Hepatocyte (in vitro differentiated cells): ENCODE data around the gene HSPB6. TPM values are rescaled to one million over a fixed set of nuclear protein-coding genes. Genes with fewer than 3 reads are reported as not detected.
"Not testable (repeated sequence)": the region's sequence is repeated elsewhere in the genome, so short reads cannot be mapped to it uniquely, and the experiment has no call there.

ENCODE experiments used
- DNase-seq: peaks from one replicate; pipeline ENCODE4 v3.0.0-alpha.2; 2016; ENCODE audit warnings: low spot score
- H2AFZ ChIP-seq: fragments of 200-600 bp; sonication (generic); 2 replicates; pipeline ENCODE4 v1.6.0; 2016; ENCODE audit warnings: antibody characterized with exemption, mild to moderate bottlenecking
- H3K27ac ChIP-seq: fragments of 200-600 bp; sonication (generic); 2 replicates; pipeline ENCODE4 v1.5.1; 2016; ENCODE audit warnings: mild to moderate bottlenecking
- H3K27me3 ChIP-seq: fragments of 200-600 bp; sonication (generic); 2 replicates; pipeline ENCODE4 v1.6.1; 2016
- H3K36me3 ChIP-seq: fragments of 200-600 bp; sonication (generic); replicated peaks from 2 replicates; pipeline ENCODE4 v1.5.1; 2016; ENCODE audit warnings: low read depth; ENCODE audit not compliant: insufficient read depth
- H3K4me1 ChIP-seq: fragments of 200-600 bp; sonication (generic); 2 replicates; pipeline ENCODE4 v1.5.1; 2016; ENCODE audit warnings: mild to moderate bottlenecking, moderate library complexity; ENCODE audit not compliant: insufficient read depth
- H3K4me2 ChIP-seq: fragments of 200-600 bp; sonication (generic); 2 replicates; pipeline ENCODE4 v1.6.0; 2016
- H3K4me3 ChIP-seq: fragments of 200-600 bp; sonication (generic); 2 replicates; pipeline ENCODE4 v1.5.1; 2016; ENCODE audit warnings: mild to moderate bottlenecking
- H3K79me2 ChIP-seq: fragments of 200-600 bp; sonication (generic); 2 replicates; pipeline ENCODE4 v1.6.0; 2017; ENCODE audit warnings: mild to moderate bottlenecking
- H3K9me2 ChIP-seq: fragments of 200-600 bp; sonication (generic); replicated peaks from 2 replicates; pipeline ENCODE4 v1.6.0; 2017; ENCODE audit warnings: mild to moderate bottlenecking; ENCODE audit not compliant: insufficient read depth
- H3K9me3 ChIP-seq: fragments of 200-600 bp; sonication (generic); 2 replicates; pipeline ENCODE4 v1.5.1; 2016; ENCODE audit warnings: low read depth, mild to moderate bottlenecking
- H4K20me1 ChIP-seq: fragments of 200-600 bp; sonication (generic); 2 replicates; pipeline ENCODE4 v1.6.0; 2016; ENCODE audit warnings: mild to moderate bottlenecking; ENCODE audit not compliant: insufficient read depth, poor library complexity, severe bottlenecking
- EZH2 ChIP-seq: fragments of 200-600 bp; sonication (generic); IDR thresholded peaks from 2 replicates; pipeline ENCODE4 v1.6.1; 2016; ENCODE audit warnings: antibody characterized with exemption, mild to moderate bottlenecking, borderline replicate concordance
- EZH2phosphoT487 ChIP-seq: fragments of 200-600 bp; sonication (generic); IDR thresholded peaks from one replicate; pipeline ENCODE4 v1.6.1; 2018; ENCODE audit warnings: antibody characterized with exemption, mild to moderate bottlenecking, low read depth, moderate library complexity; ENCODE audit not compliant: unreplicated experiment, severe bottlenecking
- WGBS: methylation state at CpG from one replicate; pipeline ENCODE4 v1.1.6; 2016; ENCODE audit warnings: low lambda C conversion rate; ENCODE audit errors: missing lambda C conversion rate; 5-methylcytosine and 5-hydroxymethylcytosine counted together
- polyA plus RNA-seq: library from polyadenylated mRNA; unstranded; fragments of >200 nt; fragmentation: Nextera tagmentation; extraction: Ambion mirVana; gene quantifications from 2 replicates; pipeline ENCODE4 v1.2.1, GENCODE V29; 2016
- total RNA-seq: library from RNA; depleted of rRNA; stranded (reverse); fragments of >200 nt; gene quantifications from 2 replicates; pipeline ENCODE4 v1.2.3, GENCODE V29; 2014
- TF ChIP-seq, protein P1 (sequence below): fragments of 200-600 bp; sonication (generic); IDR thresholded peaks from 2 replicates; pipeline ENCODE4 v1.5.1; 2016; ENCODE audit warnings: antibody characterized with exemption, mild to moderate bottlenecking; ENCODE audit not compliant: poor library complexity

HSPB6 gene
- total and polyA plus RNA-seq, 2 experiments from 2014 or later, result 7.1 to 235 TPM

DNA sequence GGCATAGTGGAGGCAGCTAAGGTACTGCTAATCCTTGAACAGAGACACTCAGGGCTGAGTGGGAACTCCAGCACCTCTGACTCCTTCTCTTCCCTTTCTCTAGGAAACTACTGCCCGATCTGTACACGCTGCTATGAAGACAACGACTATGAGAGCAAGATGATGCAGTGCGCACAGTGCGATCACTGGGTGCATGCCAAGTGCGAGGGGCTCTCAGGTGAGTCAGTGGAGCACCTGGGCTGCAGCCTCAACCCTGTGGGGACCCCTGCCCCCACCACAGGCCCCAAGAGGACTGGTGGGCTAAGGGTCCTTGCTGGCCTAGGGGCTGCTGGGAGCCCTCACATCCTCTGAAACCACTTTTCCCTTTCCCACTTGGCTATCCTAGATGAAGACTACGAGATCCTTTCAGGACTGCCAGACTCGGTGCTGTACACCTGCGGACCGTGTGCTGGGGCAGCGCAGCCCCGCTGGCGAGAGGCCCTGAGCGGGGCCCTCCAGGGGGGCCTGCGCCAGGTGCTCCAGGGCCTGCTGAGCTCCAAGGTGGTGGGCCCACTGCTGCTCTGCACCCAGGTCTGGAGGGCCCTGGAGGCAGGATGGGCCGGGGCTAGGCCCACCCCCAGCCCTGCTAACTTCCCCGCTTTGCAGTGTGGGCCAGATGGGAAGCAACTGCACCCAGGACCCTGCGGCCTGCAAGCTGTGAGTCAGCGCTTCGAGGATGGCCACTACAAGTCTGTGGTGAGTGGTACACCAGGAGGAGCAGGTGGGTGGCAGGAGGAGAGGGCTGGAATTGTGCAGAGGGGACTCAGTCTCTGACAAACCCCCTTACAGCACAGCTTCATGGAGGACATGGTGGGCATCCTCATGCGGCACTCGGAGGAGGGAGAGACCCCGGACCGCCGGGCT lies 29.5 kb downstream of the HSPB6 start:
- Histone ChIP-seq H2AFZ (no peak overlapping the region), H3K27ac (no peak overlapping the region), H3K4me1 (no peaks in the 10 kb centered on the region), H3K79me2 (peaks cover 2% of the 10 kb centered on the region), H3K9me2 (no peaks in the 10 kb centered on the region), H4K20me1 (no peaks in the 10 kb centered on the region), H3K9me3 (no peaks in the 10 kb centered on the region), H3K27me3 (no peaks in the 10 kb centered on the region), H3K36me3 (no peaks in the 10 kb centered on the region), H3K4me2 (no peak overlapping the region), H3K4me3 (no peak overlapping the region)
- TF ChIP-seq, protein P1, sequence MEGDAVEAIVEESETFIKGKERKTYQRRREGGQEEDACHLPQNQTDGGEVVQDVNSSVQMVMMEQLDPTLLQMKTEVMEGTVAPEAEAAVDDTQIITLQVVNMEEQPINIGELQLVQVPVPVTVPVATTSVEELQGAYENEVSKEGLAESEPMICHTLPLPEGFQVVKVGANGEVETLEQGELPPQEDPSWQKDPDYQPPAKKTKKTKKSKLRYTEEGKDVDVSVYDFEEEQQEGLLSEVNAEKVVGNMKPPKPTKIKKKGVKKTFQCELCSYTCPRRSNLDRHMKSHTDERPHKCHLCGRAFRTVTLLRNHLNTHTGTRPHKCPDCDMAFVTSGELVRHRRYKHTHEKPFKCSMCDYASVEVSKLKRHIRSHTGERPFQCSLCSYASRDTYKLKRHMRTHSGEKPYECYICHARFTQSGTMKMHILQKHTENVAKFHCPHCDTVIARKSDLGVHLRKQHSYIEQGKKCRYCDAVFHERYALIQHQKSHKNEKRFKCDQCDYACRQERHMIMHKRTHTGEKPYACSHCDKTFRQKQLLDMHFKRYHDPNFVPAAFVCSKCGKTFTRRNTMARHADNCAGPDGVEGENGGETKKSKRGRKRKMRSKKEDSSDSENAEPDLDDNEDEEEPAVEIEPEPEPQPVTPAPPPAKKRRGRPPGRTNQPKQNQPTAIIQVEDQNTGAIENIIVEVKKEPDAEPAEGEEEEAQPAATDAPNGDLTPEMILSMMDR, result no peak
- no peak for TF ChIP-seq EZH2
- TF ChIP-seq EZH2phosphoT487, result no peak
- no peak for DNase-seq
- 97% methylated on average over 25 of the region's 25 CpGs for WGBS

DNA sequence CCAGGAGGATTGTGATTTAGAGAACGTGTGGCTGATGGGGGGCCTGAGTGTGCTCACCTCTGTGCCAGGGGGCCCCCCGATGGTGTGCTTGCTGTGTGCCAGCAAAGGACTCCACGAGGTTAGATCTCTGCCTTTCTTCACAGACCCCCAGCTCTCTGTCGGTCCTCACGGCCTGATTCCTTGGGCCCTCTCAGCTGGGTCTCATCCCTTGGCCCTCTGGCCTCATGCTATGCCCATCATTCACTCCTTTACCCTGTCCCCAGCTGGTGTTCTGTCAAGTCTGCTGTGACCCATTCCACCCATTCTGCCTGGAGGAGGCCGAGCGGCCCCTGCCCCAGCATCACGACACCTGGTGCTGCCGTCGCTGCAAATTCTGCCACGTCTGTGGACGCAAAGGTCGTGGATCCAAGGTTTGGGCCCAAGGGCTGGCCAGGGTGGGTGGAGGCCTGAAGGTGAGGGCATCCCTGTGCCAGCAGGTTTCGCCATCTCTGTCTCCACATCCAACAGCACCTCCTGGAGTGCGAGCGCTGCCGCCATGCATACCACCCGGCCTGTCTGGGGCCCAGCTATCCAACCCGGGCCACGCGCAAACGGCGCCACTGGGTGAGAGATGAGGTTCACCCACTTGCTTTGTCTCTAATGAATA lies 31.5 kb downstream of the HSPB6 start:
- H3K9me3 ChIP-seq, result no peaks in the 10 kb centered on the region
- peaks cover 8% of the 10 kb centered on the region for H4K20me1 ChIP-seq
- H3K27me3 ChIP-seq, result no peaks in the 10 kb centered on the region
- H2AFZ ChIP-seq, result no peak overlapping the region
- H3K27ac ChIP-seq, result no peak overlapping the region
- H3K9me2 ChIP-seq, result no peaks in the 10 kb centered on the region
- peaks cover 19% of the 10 kb centered on the region for H3K79me2 ChIP-seq
- no peak overlapping the region for H3K4me3 ChIP-seq
- H3K4me1 ChIP-seq, result no peaks in the 10 kb centered on the region
- no peak overlapping the region for H3K4me2 ChIP-seq
- DNase-seq, result no peak
- TF ChIP-seq, protein P1, result no peak
- TF ChIP-seq EZH2 (no peak), EZH2phosphoT487 (no peak)
- H3K36me3 ChIP-seq, result no peaks in the 10 kb centered on the region
- WGBS, result 95% methylated on average over 23 of the region's 23 CpGs

DNA sequence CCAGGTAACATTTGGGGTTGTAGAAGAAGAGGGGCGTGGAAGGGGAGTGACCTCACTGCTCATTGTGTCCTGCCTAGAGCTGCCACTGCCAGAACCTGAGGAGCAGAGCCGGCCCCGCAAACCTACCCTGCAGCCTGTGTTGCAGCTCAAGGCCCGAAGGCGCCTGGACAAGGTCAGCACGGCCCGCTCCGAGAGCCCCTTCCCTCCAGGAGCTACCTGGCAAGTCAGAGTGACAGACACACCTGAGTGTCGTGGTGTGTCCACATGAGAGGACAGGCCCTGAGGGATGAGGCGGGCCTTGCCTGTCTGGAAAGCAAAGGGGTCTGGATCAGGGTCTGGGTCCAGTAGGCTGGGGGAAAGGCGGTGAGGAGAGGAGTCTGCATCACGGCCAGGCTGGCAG lies 32.3 kb downstream of the HSPB6 start:
- H3K4me2 ChIP-seq, result no peak overlapping the region
- no peak overlapping the region for H3K4me3 ChIP-seq
- H3K4me1 ChIP-seq, result no peaks in the 10 kb centered on the region
- no peaks in the 10 kb centered on the region for H3K9me3 ChIP-seq
- no peaks in the 10 kb centered on the region for H3K9me2 ChIP-seq
- WGBS, result 98% methylated on average over 12 of the region's 12 CpGs
- H3K79me2 ChIP-seq, result peaks cover 27% of the 10 kb centered on the region
- H3K27me3 ChIP-seq, result no peaks in the 10 kb centered on the region
- peaks cover 15% of the 10 kb centered on the region for H4K20me1 ChIP-seq
- H3K27ac ChIP-seq, result no peak overlapping the region
- TF ChIP-seq EZH2 (no peak), EZH2phosphoT487 (no peak)
- TF ChIP-seq, protein P1, result no peak
- DNase-seq, result no peak
- no peaks in the 10 kb centered on the region for H3K36me3 ChIP-seq
- no peak overlapping the region for H2AFZ ChIP-seq

DNA sequence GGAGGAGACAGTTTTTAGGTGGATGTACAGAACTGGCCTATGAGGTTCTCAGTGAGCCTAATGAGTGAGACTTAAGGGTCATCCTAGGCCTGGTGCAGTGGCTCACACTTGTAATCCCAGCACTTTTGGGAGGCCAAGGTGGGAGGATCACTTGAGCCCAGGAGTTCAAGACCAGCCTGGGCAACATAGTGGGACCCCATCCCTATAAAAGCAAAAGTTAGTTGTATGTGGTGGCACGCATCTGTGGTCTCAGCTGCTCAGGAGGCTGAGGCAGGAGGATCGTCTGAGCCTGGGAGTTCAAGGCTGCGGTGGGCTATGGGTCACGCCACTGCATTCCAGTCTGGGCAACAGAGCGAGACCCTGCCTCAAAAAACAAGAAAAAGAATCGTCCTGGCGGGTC lies 32.7 kb downstream of the HSPB6 start:
- not testable (repeated sequence) for H3K9me2 ChIP-seq, H3K4me3 ChIP-seq, H3K36me3 ChIP-seq, H2AFZ ChIP-seq, H3K27ac ChIP-seq, H3K4me1 ChIP-seq, DNase-seq, H3K27me3 ChIP-seq, H3K4me2 ChIP-seq, H3K9me3 ChIP-seq
- 96% methylated on average over 7 of the region's 7 CpGs for WGBS
- Histone ChIP-seq H4K20me1 (peaks cover 19% of the 10 kb centered on the region), H3K79me2 (peaks cover 31% of the 10 kb centered on the region)
